Stimulated activated CD8-positive, alpha-beta memory T cell treated with anti-CD3 and anti-CD28 coated beads, Interleukin-15, amount 100 ng/mL, for 24 hours (primary cell): Measurements from ENCODE around the gene AMDHD2.

Experiments
- DNase-seq: peaks from one replicate; pipeline ENCODE4 v3.0.0-alpha.2; 2020; ENCODE audit warnings: low read depth

The AMDHD2 gene

GRCh38 chr16:2483939-2484897, 36.0 kb upstream of the AMDHD2 start:
- DNase-seq, result no peak

GRCh38 chr16:2484898-2485508, 35.2 kb upstream of the AMDHD2 start:
- no peak for DNase-seq

DNA sequence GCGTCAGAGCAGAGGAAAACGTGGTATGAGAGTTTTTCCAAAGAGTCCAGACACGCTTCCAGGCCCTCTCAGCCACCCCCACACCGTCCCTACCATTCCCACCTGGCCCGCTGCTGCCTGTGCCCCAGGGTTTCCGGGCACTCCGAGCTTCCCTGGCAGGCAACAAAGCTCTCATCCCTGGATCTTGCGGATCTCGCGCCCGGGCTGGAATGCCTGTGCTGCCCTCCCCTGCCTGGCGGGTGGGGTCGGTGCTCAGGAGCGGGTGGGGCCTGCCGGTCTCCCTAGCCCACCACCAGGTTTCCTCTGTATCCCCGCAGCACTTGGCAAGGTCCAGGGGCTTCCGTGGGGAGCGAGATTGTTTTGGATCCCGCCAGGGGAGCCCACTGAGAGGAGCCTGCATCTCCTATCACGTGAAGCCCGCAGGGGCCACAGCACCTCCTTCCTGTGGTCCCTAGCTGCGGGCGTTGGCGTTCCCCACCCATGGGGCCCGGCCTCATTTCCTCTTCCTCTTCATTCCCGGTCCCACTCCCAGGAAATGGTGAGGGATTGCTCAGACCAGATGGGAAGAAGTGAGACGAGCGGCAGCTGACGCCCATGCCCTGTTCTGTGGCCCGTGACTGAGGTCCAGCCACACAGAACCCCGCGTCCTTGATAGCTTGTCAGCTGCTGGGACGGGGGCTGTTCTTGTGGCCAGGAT, 34.2 kb upstream of the AMDHD2 start:
- DNase-seq, result no peak

- DNase-seq, result no peak
Observed at GRCh38 chr16:2486645-2487516, 33.3 kb upstream of the AMDHD2 start.

- no peak for DNase-seq
Observed at GRCh38 chr16:2487517-2487842, 32.7 kb upstream of the AMDHD2 start.

DNA sequence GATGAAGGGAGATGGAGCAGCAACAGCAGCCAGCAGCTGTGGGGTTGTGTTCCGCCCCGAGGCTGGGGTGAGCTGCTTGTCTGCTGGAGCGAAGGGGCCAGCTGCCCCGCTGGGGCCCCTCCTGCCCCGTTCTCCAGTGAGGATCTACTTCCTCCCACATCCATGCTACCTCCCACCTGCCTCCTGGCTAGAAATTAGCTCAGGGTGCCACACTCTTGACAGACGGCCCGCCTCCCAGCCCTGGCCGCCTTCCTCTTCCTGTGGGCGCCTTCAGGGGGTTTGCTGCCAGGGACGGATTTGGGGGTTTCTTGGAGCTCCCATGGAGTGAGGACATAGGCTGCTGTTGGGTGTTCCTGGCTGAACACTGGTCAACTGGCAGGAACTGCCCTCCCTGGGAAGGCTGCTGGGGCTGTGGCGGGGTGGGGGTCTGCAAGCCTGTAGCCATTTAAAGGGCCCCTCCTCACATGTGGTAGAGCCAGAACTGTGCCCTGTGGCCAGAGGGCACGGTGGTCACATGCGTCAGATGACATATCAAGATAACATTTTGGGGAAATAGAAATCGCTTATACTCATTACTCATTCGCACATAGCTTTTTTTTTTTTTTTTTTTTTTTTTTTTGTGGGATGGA, 32.2 kb upstream of the AMDHD2 start:
- DNase-seq, result no peak

DNA sequence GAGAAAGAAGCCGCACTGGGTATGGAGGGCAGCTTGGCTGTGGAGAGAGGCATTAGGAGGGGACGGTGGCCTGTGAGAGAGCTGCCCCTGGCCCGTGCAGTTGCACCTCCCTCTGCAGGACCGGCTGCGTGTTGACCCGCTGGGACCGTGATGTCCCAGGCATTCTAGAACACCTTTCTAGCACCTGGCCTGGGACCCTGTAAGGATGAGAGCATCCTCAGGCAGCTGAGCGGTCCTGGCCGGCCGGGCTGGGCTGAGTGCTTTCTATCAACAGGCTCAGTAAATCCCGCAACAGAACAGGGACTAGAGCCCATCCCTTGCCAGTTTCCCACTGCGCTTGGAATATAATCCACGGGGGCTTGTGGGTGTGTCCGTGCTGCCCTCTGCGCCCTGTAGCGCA, 30.6 kb upstream of the AMDHD2 start:
- no peak for DNase-seq

DNA sequence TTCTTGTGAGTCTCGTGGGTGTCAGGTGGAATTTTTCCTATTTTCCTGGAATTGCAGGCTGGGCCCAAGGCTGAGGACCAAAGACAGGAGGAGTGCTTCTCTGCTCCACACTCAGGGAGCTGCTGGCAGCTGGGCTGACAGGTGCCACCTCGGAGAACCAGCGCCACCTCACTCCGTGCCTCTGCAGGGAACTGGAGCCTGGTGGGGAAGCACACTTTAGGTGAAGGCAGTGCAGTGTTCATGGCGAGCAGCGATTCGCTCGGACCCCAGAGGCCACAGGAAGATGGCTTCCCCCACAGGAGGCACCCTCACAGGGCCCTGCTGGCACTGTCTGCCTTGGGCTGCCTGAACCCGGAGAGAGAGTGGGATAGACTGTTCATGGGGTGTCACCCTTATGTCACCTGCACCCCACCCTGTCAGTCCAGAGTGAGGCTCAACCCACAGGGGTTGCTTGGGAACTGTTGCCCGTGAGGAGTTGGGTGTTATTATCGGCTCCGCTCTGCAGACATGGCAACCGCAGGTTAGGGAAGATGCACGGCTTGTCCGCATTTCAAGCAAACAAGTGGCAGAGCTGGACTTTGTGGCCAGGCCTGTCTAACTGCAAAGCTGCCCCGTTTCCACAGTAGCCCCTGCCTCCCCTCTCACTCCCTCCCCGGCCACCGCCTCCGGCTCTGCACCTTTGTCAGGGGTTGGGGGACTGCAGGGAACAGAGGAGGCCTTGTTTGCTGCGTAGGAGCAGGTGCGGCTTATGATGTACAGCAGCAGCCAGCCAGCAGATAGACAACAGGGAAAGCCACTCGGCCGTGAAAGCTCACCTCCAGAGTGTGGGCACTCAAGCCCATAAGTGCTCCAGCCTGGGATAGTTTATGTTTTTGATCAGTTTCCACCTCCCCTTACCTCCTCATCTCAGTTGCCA, 29.7 kb upstream of the AMDHD2 start:
- no peak for DNase-seq

GRCh38 chr16:2492292-2492691, 27.9 kb upstream of the AMDHD2 start:
- DNase-seq, result no peak

DNA sequence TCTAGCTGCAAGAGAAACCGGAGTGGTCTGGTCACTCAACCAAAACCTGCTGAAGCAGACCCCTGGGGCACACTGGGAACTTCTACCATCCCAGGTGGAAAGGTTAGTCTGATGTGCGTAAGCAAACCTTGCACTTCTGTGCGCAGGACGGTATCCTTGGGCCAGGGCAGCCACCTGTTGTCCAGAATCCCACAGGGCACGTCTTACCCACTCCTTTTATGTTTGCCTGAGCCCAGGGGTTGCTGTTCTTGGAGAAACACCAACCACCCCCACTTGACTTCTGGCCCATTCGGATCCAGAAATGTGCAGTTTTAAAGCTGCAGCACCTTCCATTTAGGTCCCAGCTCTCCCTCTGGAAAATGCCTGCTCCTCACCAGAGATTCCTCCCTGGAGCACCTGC, 26.6 kb upstream of the AMDHD2 start:
- no peak for DNase-seq

- no peak for DNase-seq
Observed at GRCh38 chr16:2494616-2495015, 25.6 kb upstream of the AMDHD2 start.

DNA sequence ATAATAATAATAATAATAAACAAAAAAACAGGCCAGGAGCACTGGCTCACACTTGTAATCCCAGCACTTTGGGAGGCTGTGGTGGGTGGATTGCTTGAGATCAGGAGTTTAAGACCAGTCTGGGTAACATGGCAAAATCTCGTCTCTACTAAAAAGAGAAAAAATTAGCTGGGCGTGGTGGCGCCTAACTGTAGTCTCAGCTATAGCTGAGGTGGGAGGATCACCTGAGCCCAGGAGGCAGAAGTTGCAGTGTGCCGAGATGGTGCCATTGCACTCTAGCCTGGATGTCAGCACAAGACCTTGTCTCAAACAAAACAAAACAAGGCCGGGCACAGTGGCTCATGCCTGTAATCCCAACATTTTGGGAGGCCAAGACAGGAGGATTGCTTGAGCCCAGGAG, 25.1 kb upstream of the AMDHD2 start:
- DNase-seq, result no peak

GRCh38 chr16:2496223-2497115, 23.7 kb upstream of the AMDHD2 start:
- DNase-seq, result no peak

- DNase-seq, result no peak
Observed at GRCh38 chr16:2497116-2497630, 23.0 kb upstream of the AMDHD2 start.

DNA sequence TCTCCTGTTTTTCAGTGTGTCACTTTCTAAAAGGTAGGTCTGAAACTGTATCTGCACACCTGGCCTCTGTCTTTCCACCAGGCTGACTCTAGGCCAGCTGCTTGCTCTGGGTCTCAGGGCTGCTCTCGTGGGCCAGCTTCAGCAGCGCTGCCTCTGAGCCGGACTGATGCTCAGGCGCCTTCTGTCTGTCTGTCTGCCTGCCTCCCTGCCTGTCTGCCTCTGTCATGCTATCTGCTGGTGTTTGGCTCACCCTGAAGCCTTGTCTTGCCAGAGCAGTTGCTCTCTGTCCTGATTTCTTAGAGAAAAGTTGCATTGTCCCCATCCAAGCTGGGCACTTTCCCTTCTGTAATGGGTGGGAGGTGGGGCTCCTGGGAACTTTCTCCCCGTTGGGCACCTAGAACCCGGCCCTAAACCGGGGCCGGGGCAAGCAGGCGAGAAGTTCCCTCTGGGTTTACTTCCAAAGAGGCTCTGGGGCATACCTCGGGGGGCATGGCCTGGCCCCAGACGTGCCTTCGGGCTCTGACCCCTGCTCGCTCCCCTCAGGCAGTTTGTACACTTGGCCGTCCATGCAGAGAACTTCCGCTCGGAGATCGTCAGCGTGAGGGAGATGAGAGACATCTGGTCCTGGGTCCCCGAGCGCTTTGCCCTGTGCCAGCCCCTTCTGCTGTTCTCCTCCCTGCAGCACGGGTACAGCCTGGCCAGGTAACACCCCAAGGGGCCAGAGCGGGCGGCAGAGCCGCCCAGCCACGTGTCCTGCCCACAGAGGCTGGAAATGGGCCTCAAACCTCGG, 22.3 kb upstream of the AMDHD2 start:
- DNase-seq, result no peak

DNA sequence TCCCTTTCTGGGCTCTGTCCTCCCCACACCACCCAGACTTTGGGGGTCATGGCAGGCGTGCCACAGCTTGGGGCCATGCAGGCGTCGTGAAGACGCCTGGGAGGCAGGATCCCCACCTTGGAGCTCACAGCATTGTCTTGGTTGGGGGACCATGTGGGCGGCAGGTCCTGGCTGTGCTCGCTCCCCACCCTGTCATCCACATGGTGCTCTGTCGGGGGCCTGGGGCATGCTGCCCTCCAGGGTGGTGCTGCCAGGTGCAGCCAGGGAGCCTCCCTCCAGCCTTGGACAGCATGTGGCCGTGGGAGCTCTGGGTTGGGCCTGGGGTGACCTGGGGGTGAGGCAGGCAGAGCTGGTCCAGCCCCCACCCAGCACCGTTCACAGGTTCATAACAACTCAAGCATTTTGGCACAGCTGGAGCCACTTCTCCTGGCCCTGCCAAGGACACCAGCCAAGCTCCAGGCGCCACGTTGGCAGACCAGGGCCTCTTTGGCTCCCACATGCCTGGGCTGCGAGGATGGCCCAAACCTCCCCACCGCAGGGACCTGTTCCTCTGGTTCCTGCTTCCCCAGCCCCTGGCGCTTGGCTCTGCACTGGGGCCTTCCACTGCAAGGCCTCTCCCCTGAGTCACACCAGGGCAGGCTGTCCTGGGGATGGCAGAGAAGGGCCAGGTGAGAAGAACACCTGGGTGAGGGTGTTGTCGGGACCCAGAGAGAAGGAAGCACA, 21.5 kb upstream of the AMDHD2 start:
- DNase-seq, result no peak

GRCh38 chr16:2499454-2499853, 20.7 kb upstream of the AMDHD2 start:
- no peak for DNase-seq
